Stimulated activated CD8-positive, alpha-beta memory T cell treated with anti-CD3 and anti-CD28 coated beads, Interleukin-15, amount 100 ng/mL, for 24 hours (primary cell): ENCODE data around the gene HOXB2.

Experiments used
- DNase-seq: peaks from one replicate; pipeline ENCODE4 v3.0.0-alpha.2; 2020; ENCODE audit warnings: low read depth

HOXB2 gene

GRCh38 chr17:48578616-48579470 is 33.9 kb upstream of the HOXB2 start:
- no peak for DNase-seq

- no peak for DNase-seq
Measured at GRCh38 chr17:48577946-48578615, 33.2 kb upstream of the HOXB2 start, which contains the start of gene HOXB4. HOXB4 (minus strand) TSS chr17:48578350; CDS start chr17:48578319, 31 bp downstream.

- no peak for DNase-seq
Measured at GRCh38 chr17:48577330-48577945, 32.5 kb upstream of the HOXB2 start.

- no peak for DNase-seq
Measured at GRCh38 chr17:48576479-48577309, 31.8 kb upstream of the HOXB2 start.

GRCh38 chr17:48575673-48576478 is 31.0 kb upstream of the HOXB2 start:
- DNase-seq: no peak

GRCh38 chr17:48575066-48575582 is 30.2 kb upstream of the HOXB2 start:
- no peak for DNase-seq

GRCh38 chr17:48574505-48575065 is 29.7 kb upstream of the HOXB2 start:
- DNase-seq: no peak

- DNase-seq: no peak
Measured at GRCh38 chr17:48571826-48572417, 27.0 kb upstream of the HOXB2 start.

- DNase-seq: no peak
Measured at GRCh38 chr17:48571024-48571818, 26.3 kb upstream of the HOXB2 start.

GRCh38 chr17:48570325-48571023 is 25.6 kb upstream of the HOXB2 start:
- DNase-seq: no peak

GRCh38 chr17:48569674-48570324 is 24.9 kb upstream of the HOXB2 start:
- no peak for DNase-seq

GRCh38 chr17:48569240-48569582 is 24.3 kb upstream of the HOXB2 start:
- DNase-seq: no peak

- DNase-seq: no peak
Measured at GRCh38 chr17:48568499-48569239, 23.8 kb upstream of the HOXB2 start.

GRCh38 chr17:48567646-48568354 is 22.9 kb upstream of the HOXB2 start:
- no peak for DNase-seq

GRCh38 chr17:48567209-48567608 is 22.3 kb upstream of the HOXB2 start:
- DNase-seq: no peak

- DNase-seq: no peak
Measured at GRCh38 chr17:48566717-48567116, 21.8 kb upstream of the HOXB2 start.
